Ectodermal cell (in vitro differentiated cells): ENCODE results near the gene TRIM25. TPM values are rescaled to one million over a fixed set of nuclear protein-coding genes. Genes with fewer than 3 reads are reported as not detected.

Experiments used
- H3K27ac ChIP-seq: 2 replicates; pipeline ENCODE4 v1.7.0; 2013; ENCODE audit warnings: mild to moderate bottlenecking, low read depth, low read length; ENCODE audit not compliant: insufficient read depth, poor library complexity, severe bottlenecking
- H3K27me3 ChIP-seq: 2 replicates; pipeline ENCODE4 v1.7.0; 2013; ENCODE audit warnings: mild to moderate bottlenecking, low read length; ENCODE audit not compliant: insufficient read depth, control insufficient read depth, poor library complexity, severe bottlenecking
- H3K36me3 ChIP-seq: one replicate; pipeline ENCODE4 v1.7.0; 2013; ENCODE audit warnings: low read length; ENCODE audit not compliant: control insufficient read depth, insufficient read depth
- H3K4me1 ChIP-seq: one replicate; pipeline ENCODE4 v1.7.0; 2013; ENCODE audit warnings: low read length; ENCODE audit not compliant: control insufficient read depth, insufficient read depth
- H3K4me3 ChIP-seq: 2 replicates; pipeline ENCODE4 v1.7.0; 2013; ENCODE audit warnings: low read depth, low read length, control low read depth; ENCODE audit not compliant: insufficient read depth
- H3K9me3 ChIP-seq: 2 replicates; pipeline ENCODE4 v1.7.0; 2013; ENCODE audit warnings: mild to moderate bottlenecking, low read length, moderate library complexity; ENCODE audit not compliant: control insufficient read depth
- WGBS, 2 experiments: methylation state at CpG; one replicate each; pipeline ENCODE4 v1.1.7; 2013; ENCODE audit warnings: missing lambda C conversion rate in 2 of 2; 5-methylcytosine and 5-hydroxymethylcytosine counted together
- polyA plus RNA-seq, 4 experiments: library from polyadenylated mRNA; stranded (reverse); fragments of 50-300 nt; gene quantifications; one replicate each; pipeline ENCODE4 v1.2.3, GENCODE V29; 2013

Gene TRIM25, protein sequence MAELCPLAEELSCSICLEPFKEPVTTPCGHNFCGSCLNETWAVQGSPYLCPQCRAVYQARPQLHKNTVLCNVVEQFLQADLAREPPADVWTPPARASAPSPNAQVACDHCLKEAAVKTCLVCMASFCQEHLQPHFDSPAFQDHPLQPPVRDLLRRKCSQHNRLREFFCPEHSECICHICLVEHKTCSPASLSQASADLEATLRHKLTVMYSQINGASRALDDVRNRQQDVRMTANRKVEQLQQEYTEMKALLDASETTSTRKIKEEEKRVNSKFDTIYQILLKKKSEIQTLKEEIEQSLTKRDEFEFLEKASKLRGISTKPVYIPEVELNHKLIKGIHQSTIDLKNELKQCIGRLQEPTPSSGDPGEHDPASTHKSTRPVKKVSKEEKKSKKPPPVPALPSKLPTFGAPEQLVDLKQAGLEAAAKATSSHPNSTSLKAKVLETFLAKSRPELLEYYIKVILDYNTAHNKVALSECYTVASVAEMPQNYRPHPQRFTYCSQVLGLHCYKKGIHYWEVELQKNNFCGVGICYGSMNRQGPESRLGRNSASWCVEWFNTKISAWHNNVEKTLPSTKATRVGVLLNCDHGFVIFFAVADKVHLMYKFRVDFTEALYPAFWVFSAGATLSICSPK
- 14.1 TPM for polyA plus RNA-seq (2013, experiment 1 of 4)
- 17.2 TPM for polyA plus RNA-seq (2013, experiment 2 of 4)
- polyA plus RNA-seq (2013, experiment 3 of 4), result 14.4 TPM
- 14.9 TPM for polyA plus RNA-seq (2013, experiment 4 of 4)

DNA sequence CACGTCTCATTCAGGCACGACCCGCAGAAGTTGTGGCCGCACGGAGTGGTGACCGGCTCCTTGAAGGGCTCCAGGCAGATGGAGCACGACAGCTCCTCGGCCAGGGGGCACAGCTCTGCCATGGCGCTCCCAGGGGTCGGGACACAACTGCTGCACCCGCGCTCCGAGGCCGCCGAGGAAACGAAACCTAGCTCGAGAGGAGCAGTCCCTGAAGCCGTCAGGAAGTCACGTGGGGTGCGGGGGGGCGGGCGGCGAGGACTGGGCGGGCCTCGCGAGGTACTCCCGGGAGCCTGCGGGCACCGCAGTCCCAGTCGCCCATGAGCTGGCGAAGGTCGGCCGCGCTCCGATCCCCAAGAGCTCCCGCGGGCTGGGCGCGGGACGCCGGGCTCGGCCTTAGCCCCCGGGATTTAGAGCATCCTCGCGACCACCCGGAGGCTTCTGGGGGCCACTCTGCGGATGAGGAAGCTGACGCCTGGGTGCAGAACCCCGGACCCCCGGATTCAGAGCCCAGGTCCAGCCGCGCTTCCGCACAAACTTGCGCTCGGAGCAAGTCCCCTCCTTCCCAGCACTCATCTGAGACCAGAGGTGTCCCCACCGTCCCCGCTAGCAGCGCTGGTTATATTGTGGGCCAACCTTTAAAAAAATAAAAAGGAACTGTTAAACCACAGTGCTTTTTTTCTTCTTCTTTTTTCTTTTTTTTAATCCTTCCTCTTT, at the start of gene TRIM25:
TRIM25 (minus strand) TSS at position 183 of the 714 bp plus-strand sequence; CDS start at position 122, 61 bp downstream.
- 0 to 1% methylated on average over 58 of the region's 58 CpGs for WGBS, 2 experiments
- Histone ChIP-seq H3K4me1 (peaks cover 6% of the 10 kb centered on the region), H3K9me3 (no peaks in the 10 kb centered on the region), H3K4me3 (peak within 1 kb of the TSS; percentile 70), H3K27ac (no peak within 1 kb of the TSS), H3K36me3 (no peaks in the 10 kb centered on the region), H3K27me3 (peaks cover 38% of the 10 kb centered on the region)

DNA sequence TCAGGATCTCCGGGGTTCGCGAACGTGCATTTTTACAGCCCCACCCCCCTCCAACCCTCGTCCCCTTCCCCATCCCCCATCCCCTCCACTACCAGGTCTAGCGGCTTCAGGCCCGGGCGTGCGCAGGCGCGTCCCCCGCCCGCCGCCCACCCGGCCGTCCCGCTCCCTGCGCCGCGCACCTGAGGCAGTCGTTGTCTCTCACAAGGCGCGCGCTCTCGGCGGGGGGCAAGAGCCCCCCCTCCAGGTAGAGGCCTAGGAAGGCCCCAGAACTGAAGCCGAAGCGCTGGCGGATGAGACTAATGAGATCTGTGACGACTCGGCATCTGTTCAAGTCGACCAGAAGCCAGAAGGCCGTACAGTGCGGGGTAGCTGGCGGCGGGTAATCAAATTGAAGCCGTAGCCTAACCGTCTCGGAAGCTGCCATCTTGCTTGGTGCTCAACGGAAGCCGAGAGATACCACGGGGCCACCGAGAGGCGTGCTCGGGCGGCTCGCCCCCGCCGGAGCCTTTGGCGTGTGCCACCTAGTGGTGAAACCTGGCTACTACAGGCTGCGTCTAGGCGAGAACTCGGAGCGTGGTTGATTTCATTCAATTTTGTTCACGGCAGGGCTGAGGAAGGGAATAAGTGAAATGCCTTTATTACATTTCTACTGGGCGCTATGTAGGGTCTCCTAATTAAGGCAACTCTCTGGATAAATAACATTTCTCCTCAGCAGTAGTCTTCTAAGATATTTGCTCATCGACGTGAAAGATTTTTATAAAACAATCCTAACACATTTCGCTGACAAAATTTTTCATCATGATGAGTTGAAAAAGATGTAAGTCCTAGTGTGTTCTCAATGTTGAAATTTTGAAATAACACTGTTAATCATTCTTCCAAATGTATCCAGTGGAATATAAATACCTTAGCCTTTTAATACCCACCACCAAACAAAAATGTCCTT, 47.0 kb upstream of the TRIM25 start, which contains the start of gene COIL:
COIL (minus strand) TSS at position 455 of the 943 bp plus-strand sequence; CDS start at position 424, 31 bp downstream.
- WGBS, 2 experiments, result 1 to 6% methylated on average over 55 to 59 of the region's 59 CpGs
- Histone ChIP-seq H3K4me1 (peaks cover 6% of the 10 kb centered on the region), H3K36me3 (no peaks in the 10 kb centered on the region), H3K4me3 (peak within 1 kb of the TSS; percentile 95), H3K27me3 (no peaks in the 10 kb centered on the region), H3K9me3 (no peaks in the 10 kb centered on the region), H3K27ac (peak within 1 kb of the TSS; percentile 98)

DNA sequence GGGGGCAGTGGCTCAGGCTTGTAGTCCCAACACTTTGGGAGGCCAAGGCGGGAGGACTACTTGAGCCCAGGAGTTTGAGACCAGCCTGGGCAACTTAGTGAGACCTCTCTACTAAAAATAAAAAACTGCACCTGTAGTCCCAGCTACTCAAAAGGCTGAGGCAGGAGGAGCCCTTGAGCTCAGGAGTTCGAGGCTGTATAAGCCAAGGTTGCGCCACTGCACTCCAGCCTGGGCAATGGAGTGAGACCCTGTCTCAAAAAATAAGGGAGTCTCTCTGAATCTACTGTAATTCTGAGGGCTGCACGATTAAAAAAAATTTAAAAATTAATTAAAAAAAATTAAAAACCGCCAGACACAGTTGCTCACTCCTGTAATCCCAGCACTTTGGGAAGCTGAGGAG, 43.1 kb upstream of the TRIM25 start:
- no peak overlapping the region for H3K4me3 ChIP-seq
- H3K27ac ChIP-seq, result no peak overlapping the region
- H3K27me3 ChIP-seq, result no peaks in the 10 kb centered on the region
- WGBS, 2 experiments, result 95% methylated on average over 4 to 5 of the region's 5 CpGs
- H3K36me3 ChIP-seq, result no peaks in the 10 kb centered on the region
- H3K4me1 ChIP-seq, result peaks cover 6% of the 10 kb centered on the region
- H3K9me3 ChIP-seq, result no peaks in the 10 kb centered on the region

DNA sequence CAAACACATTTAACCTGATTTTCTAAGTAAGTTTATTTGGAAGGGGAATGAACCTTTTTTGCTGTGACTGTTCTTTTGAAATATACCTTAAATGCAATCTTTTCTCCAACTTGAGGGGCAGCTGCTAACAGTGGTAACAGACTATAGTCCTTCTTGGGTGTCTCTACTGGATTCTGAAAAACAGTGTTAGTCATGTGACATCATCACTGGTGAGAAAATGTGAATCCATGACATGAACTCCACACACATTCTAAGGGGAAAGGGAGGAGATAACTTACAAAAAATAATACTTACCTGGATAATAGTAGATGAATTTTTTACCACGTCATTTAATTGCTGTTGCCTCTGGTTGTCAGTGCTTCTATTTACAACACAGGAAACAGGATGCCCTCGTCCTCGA, 35.7 kb upstream of the TRIM25 start:
- Histone ChIP-seq H3K27me3 (no peaks in the 10 kb centered on the region), H3K36me3 (peaks cover 29% of the 10 kb centered on the region), H3K4me3 (no peak overlapping the region), H3K4me1 (no peaks in the 10 kb centered on the region), H3K27ac (no peak overlapping the region), H3K9me3 (no peaks in the 10 kb centered on the region)
- WGBS, 2 experiments, result 90 to 94% methylated on average over 3 of the region's 3 CpGs

DNA sequence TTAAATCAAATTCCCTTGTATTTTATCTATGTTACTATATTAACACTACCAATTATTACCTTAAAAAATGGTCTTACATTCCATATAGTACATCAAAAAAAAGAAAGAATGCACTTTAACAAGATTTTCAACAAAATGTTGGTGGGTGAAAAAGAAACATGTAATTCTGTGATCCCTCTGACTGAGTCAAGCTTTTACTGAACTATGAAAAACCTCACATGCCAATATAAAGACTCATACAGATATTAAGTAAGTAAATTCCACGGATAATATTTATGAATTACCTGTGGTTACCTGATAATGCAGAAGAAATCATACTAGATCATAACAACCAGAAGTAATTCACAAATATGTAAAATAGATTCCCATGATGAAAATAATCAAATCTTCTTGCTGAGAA, 34.6 kb upstream of the TRIM25 start:
- no peak overlapping the region for H3K4me3 ChIP-seq
- no peaks in the 10 kb centered on the region for H3K27me3 ChIP-seq
- no peaks in the 10 kb centered on the region for H3K9me3 ChIP-seq
- WGBS, 2 experiments, result no CpG with 5 or more reads among the region's 1 CpG
- H3K4me1 ChIP-seq, result no peaks in the 10 kb centered on the region
- H3K36me3 ChIP-seq, result peaks cover 39% of the 10 kb centered on the region
- no peak overlapping the region for H3K27ac ChIP-seq

DNA sequence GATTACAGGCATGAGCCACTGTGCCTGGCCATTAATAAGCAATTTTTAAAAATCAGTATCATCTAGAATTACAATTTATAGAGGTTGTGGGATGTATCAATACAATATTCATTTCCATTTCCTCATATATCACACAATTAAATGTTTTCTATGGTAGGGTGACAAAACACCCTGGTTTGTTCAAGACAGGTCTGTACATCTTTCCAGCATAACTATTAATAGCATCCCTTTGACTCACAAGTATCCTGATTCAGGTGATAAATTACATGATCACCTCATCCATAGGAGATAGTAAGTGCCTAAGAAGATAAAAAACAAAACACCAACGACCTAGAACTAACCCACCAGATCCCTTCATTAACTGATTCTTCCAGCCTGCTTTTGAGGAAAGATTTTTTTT, 33.9 kb upstream of the TRIM25 start:
- no peak overlapping the region for H3K27ac ChIP-seq
- 80% methylated on average over 1 of the region's 1 CpG for WGBS, 2 experiments

DNA sequence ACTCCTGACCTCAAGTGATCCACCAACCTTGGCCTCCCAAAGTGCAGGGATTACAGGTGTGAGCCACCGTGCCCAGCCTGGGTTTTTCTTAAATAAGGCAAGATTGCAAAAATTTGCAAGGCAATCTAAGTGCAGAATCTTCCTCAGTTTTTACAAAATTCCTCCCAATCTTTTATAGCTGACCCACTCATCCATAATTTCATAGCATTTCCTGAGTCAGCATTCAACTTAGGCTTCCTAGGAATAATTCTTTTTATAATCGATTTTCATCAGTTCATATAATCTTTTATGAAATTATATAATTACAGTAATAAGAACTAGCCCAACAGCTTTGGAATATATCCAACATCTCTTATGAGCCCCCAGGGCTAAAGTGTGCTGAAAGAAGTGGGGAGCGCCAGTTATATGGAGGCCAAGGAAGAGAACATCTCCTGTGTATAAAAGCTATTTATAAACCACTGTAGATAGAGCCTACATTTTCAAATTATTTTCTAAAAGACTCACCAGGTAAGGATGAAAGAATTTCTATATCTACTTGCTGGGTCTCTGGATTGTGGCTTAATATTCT, 32.2 kb upstream of the TRIM25 start:
- no peak overlapping the region for H3K4me3 ChIP-seq
- H3K4me1 ChIP-seq, result no peaks in the 10 kb centered on the region
- 93 to 99% methylated on average over 1 to 2 of the region's 3 CpGs for WGBS, 2 experiments
- no peak overlapping the region for H3K27ac ChIP-seq
- no peaks in the 10 kb centered on the region for H3K27me3 ChIP-seq
- no peaks in the 10 kb centered on the region for H3K9me3 ChIP-seq
- H3K36me3 ChIP-seq, result peaks cover 47% of the 10 kb centered on the region

More for the DNA sequence above, 33.9 kb upstream of the TRIM25 start:
- Histone ChIP-seq H3K27me3 (no peaks in the 10 kb centered on the region), H3K4me3 (no peak overlapping the region), H3K36me3 (peaks cover 42% of the 10 kb centered on the region), H3K4me1 (no peaks in the 10 kb centered on the region), H3K9me3 (no peaks in the 10 kb centered on the region)

DNA sequence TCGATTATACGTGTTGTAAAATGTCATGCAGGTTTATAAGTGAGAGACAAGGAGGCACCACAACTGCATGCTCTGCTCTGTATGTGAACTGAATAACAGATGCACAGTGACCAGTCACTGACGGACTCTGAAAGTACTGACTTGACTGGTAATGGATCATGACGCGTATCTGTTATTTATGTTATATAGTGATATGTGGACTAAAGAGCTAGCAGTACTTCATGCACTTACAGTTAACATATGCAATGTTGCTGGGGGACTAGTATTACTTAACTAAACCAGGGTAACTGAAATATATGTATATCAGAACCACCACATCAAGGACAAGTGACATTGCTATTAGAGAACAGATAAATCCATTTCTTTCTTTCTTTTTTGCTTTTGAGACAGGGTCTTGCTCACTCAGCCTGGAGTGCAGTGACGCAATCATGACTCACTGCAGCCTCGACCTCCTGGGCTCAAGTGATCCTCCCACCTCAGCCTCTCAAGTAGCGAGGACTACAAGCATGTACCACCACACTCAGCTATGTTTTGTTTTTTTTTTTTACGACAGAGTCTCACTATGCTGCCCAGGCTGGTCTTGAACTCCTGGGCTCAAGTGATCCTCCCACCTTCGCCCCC, 29.8 kb upstream of the TRIM25 start:
- Histone ChIP-seq H3K4me3 (no peak overlapping the region), H3K36me3 (peaks cover 46% of the 10 kb centered on the region), H3K27me3 (no peaks in the 10 kb centered on the region), H3K27ac (no peak overlapping the region), H3K4me1 (no peaks in the 10 kb centered on the region), H3K9me3 (no peaks in the 10 kb centered on the region)
- WGBS, 2 experiments, result 93 to 96% methylated on average over 10 of the region's 10 CpGs
